GM12801 (cell line): Measurements from ENCODE around the gene UGT2B7.

ENCODE experiments used
- CTCF ChIP-seq: IDR thresholded peaks from one replicate; pipeline ENCODE4 v1.5.1; 2011; ENCODE audit warnings: control low read depth; ENCODE audit not compliant: insufficient read length; ENCODE audit errors: extremely low read depth

UGT2B7 gene

GRCh38 chr4:69058410-69059059, 37.7 kb upstream of the UGT2B7 start:
- TF ChIP-seq CTCF: no peak

DNA sequence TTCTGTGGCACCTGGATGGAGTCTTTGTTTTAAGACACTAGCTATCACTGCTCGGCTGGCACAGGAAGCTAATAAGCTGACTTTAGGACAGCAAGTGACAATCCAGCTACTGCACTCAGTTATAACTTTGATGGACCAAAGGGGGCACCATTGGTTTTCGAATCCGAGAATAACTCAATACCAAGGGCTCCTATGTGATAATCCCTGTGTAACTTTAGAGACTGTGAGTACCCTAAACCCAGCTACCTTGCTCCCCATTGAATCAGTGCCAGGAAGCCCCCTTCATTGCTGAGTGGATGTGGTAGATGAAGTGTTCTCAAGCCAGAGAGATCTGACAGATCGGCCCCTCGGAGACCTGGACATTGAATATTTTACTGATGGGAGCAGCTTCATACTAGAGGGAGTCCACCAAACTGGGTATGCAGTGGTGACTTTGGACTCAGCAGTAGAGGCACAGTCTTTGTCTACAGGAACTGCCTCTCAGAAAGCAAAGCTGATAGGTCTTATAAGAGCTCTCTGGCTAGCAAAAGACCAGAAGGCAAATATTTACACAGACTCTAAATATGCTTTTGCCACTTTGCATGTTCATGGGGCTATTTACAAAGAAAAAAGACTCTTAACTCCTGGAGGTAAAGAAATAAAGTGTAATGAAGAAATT, 35.5 kb upstream of the UGT2B7 start:
- TF ChIP-seq CTCF: no peak

DNA sequence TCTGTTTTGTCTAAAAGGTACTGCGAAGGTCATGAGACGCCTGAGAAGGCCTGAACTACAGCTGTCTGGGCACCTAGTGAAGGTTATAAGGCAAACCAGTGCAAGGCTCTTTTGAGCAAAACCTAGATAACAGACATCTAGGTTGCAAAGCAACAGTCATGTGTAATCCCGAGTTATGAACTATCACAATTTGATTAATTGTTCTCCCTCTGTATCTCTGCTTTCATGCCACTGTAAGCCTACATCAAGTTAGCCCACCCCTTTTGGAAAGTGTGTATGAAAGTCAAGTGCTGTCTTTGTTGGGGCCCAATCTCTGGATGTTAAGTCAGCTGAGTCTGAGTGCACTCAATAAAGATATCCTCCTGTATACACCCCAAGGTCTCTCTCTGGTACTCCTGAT, 31.9 kb upstream of the UGT2B7 start:
- TF ChIP-seq CTCF: no peak

DNA sequence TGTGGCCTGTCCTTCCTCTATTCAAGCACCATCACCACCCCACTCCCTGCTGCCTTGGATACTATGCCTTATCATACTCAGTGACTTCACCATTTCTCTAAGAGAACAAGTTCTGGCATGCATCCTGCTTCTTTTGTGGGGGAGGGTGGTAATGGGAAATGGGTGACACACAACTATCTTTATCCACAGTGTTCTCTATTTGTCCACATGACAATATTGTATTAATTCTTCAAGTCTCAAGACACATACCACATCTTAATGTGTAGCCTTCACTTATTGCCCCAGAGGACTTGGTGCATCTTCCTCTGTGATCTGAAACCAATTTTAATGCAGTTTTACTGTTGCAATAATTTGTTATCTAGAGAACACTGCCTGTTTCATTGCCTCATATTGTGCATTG, 29.3 kb upstream of the UGT2B7 start:
- no peak for TF ChIP-seq CTCF

GRCh38 chr4:69069085-69069484, 27.2 kb upstream of the UGT2B7 start:
- TF ChIP-seq CTCF: no peak

- TF ChIP-seq CTCF: no peak
These were observed 25.7 kb upstream of the UGT2B7 start for GRCh38 chr4:69070590-69070989.

- no peak for TF ChIP-seq CTCF
These were observed 25.0 kb upstream of the UGT2B7 start for GRCh38 chr4:69071286-69071685.
